ENCODE results near the gene TF.
"Not testable (repeated sequence)": the region's sequence is repeated elsewhere in the genome, so short reads cannot be mapped to it uniquely, and the experiment has no call there.

Gene TF

GRCh38 chr3:133712017-133712416, 34.2 kb upstream of the TF start:
- no peak for TF ChIP-seq CTCF (IDR thresholded peaks at IDR 0.05; ENCODE audit: unreplicated experiment in 3 of 3)
- no peak overlapping the region for H3K4me3 Mint-ChIP-seq
- H3K27me3 Mint-ChIP-seq (ENCODE audit: low read depth), result no peaks in the 10 kb centered on the region
- H3K36me3 Mint-ChIP-seq (ENCODE audit: low read depth), result no peaks in the 10 kb centered on the region
- H3K27ac Mint-ChIP-seq, result no peak overlapping the region
- H3K4me1 Mint-ChIP-seq, result no peaks in the 10 kb centered on the region
- H3K9me3 Mint-ChIP-seq, result no peaks in the 10 kb centered on the region

- no peak overlapping the region for H3K27ac Mint-ChIP-seq
- no peak overlapping the region for H3K4me3 Mint-ChIP-seq
- H3K27me3 Mint-ChIP-seq (ENCODE audit: low read depth), result no peaks in the 10 kb centered on the region
- H3K9me3 Mint-ChIP-seq, result no peaks in the 10 kb centered on the region
- no peaks in the 10 kb centered on the region for H3K4me1 Mint-ChIP-seq
- no peaks in the 10 kb centered on the region for H3K36me3 Mint-ChIP-seq (ENCODE audit: low read depth)
- no peak for TF ChIP-seq CTCF (IDR thresholded peaks at IDR 0.05; ENCODE audit: unreplicated experiment in 3 of 3)
Measured at GRCh38 chr3:133713347-133713746, 32.8 kb upstream of the TF start.

GRCh38 chr3:133717424-133717823, 28.8 kb upstream of the TF start:
- Mint-ChIP-seq H3K9me3 (peaks cover 19% of the 10 kb centered on the region), H3K27me3 (ENCODE audit: low read depth) (no peaks in the 10 kb centered on the region), H3K4me1 (no peaks in the 10 kb centered on the region), H3K27ac (no peak overlapping the region), H3K36me3 (ENCODE audit: low read depth) (no peaks in the 10 kb centered on the region), H3K4me3 (no peak overlapping the region)
- no peak for TF ChIP-seq CTCF (IDR thresholded peaks at IDR 0.05; ENCODE audit: unreplicated experiment in 3 of 3)

- TF ChIP-seq CTCF (IDR thresholded peaks at IDR 0.05; ENCODE audit: unreplicated experiment in 3 of 3), result no peak
- peaks cover 37% of the 10 kb centered on the region for H3K9me3 Mint-ChIP-seq
- no peak overlapping the region for H3K4me3 Mint-ChIP-seq
- no peak overlapping the region for H3K27ac Mint-ChIP-seq
- no peaks in the 10 kb centered on the region for H3K36me3 Mint-ChIP-seq (ENCODE audit: low read depth)
- no peaks in the 10 kb centered on the region for H3K4me1 Mint-ChIP-seq
- peaks cover 3% of the 10 kb centered on the region for H3K27me3 Mint-ChIP-seq (ENCODE audit: low read depth)
Measured at GRCh38 chr3:133722935-133723334, 23.3 kb upstream of the TF start.

GRCh38 chr3:133730993-133731392, 15.2 kb upstream of the TF start:
- H3K4me3 Mint-ChIP-seq, result no peak overlapping the region
- peaks cover 6% of the 10 kb centered on the region for H3K36me3 Mint-ChIP-seq (ENCODE audit: low read depth)
- H3K9me3 Mint-ChIP-seq, result peaks cover 26% of the 10 kb centered on the region
- H3K27me3 Mint-ChIP-seq (ENCODE audit: low read depth), result peaks cover 9% of the 10 kb centered on the region
- H3K27ac Mint-ChIP-seq, result no peak overlapping the region
- TF ChIP-seq CTCF (IDR thresholded peaks at IDR 0.05; ENCODE audit: unreplicated experiment in 3 of 3), result no peak
- no peaks in the 10 kb centered on the region for H3K4me1 Mint-ChIP-seq

GRCh38 chr3:133732231-133732630, 14.0 kb upstream of the TF start:
- H3K27ac Mint-ChIP-seq; H3K4me3 Mint-ChIP-seq; H3K4me1 Mint-ChIP-seq; H3K36me3 Mint-ChIP-seq (ENCODE audit: low read depth): not testable (repeated sequence)
- Mint-ChIP-seq H3K27me3 (ENCODE audit: low read depth) (peaks cover 18% of the 10 kb centered on the region), H3K9me3 (peaks cover 29% of the 10 kb centered on the region)

All from nephron (organoid).